Mucosa of gallbladder (tissue), 1 donor: ENCODE data around the gene TBXA2R. TPM values are rescaled to one million over a fixed set of nuclear protein-coding genes. Genes with fewer than 3 reads are reported as not detected.
"Not testable (repeated sequence)": the region's sequence is repeated elsewhere in the genome, so short reads cannot be mapped to it uniquely, and the experiment has no call there.

Experiments used
- DNase-seq: peaks from one replicate; pipeline ENCODE4 v3.0.0-alpha.2; 2020; ENCODE audit warnings: low spot score
- total RNA-seq: library from RNA; stranded (reverse); gene quantifications from one replicate; pipeline ENCODE4 v1.2.1, GENCODE V29; 2021
- donor health status: DM: no; HTN: no; CAD: no.

Gene TBXA2R
- total RNA-seq, 1 donor from 2014 or later, result 4.9 TPM

- no peak for DNase-seq
These were observed 905 bp downstream of the TBXA2R start for GRCh38 chr19:3605770-3606169.

GRCh38 chr19:3605361-3605760 lies 1.3 kb downstream of the TBXA2R start:
- no peak for DNase-seq

GRCh38 chr19:3604987-3605343 lies 1.7 kb downstream of the TBXA2R start:
- DNase-seq, result no peak

GRCh38 chr19:3604227-3604986 lies 2.3 kb downstream of the TBXA2R start:
- DNase-seq, result no peak

- no peak for DNase-seq
These were observed 3.4 kb downstream of the TBXA2R start for GRCh38 chr19:3603121-3603811.

- no peak for DNase-seq
These were observed 5.7 kb downstream of the TBXA2R start for GRCh38 chr19:3601021-3601420.

- no peak for DNase-seq
These were observed 6.9 kb downstream of the TBXA2R start for GRCh38 chr19:3599776-3600187.

- no peak for DNase-seq
These were observed 11.1 kb downstream of the TBXA2R start for GRCh38 chr19:3595521-3596061.

- no peak for DNase-seq
These were observed 13.5 kb downstream of the TBXA2R start for GRCh38 chr19:3593156-3593555.

- DNase-seq, result no peak
These were observed 14.6 kb downstream of the TBXA2R start for GRCh38 chr19:3591876-3592613.

- DNase-seq, result no peak
These were observed 15.6 kb downstream of the TBXA2R start for GRCh38 chr19:3590991-3591659.

GRCh38 chr19:3589949-3590348 lies 16.7 kb downstream of the TBXA2R start:
- no peak for DNase-seq

GRCh38 chr19:3589439-3589838 lies 17.2 kb downstream of the TBXA2R start:
- no peak for DNase-seq

GRCh38 chr19:3586707-3587346 lies 19.8 kb downstream of the TBXA2R start:
- DNase-seq, result no peak

- no peak for DNase-seq
These were observed 20.5 kb downstream of the TBXA2R start for GRCh38 chr19:3586127-3586626.

GRCh38 chr19:3585301-3586126 lies 21.2 kb downstream of the TBXA2R start, which contains the start of gene GIPC3:
Gene GIPC3, plus strand, starts transcription at chr19:3585478. Its CDS starts 120 bp downstream, at chr19:3585598.
- DNase-seq, result no peak

- DNase-seq, result not testable (repeated sequence)
These were observed 22.5 kb downstream of the TBXA2R start for GRCh38 chr19:3584036-3584802.

GRCh38 chr19:3581792-3582191 lies 24.9 kb downstream of the TBXA2R start:
- DNase-seq, result not testable (repeated sequence)
